Transverse colon (tissue), 4 donors: Measurements from ENCODE around the gene PPRC1. TPM values are rescaled to one million over a fixed set of nuclear protein-coding genes. Genes with fewer than 3 reads are reported as not detected.

Source experiments
- DNase-seq: peaks from one replicate; pipeline ENCODE4 v3.0.0-alpha.2; 2019
- H3K27ac ChIP-seq, 4 donors: fragments of 200-600 bp; sonication (generic); 2 replicates each; pipeline ENCODE4 v1.5.1; 2016 to 2018; ENCODE audit warnings: inconsistent platforms in 4 of 4
- H3K27me3 ChIP-seq: fragments of 200-600 bp; sonication (generic); 2 replicates; pipeline ENCODE4 v1.5.1; 2017; ENCODE audit warnings: inconsistent platforms
- H3K36me3 ChIP-seq, 4 donors: fragments of 200-600 bp; sonication (generic); 2 replicates each; pipeline ENCODE4 v1.5.1; 2017 to 2019; ENCODE audit warnings: inconsistent platforms in 4 of 4
- H3K4me1 ChIP-seq, 4 donors: fragments of 200-600 bp; sonication (generic); 2 replicates each; pipeline ENCODE4 v1.5.1; 2017 to 2020; ENCODE audit warnings: inconsistent platforms in 4 of 4
- H3K4me3 ChIP-seq, 4 donors: fragments of 200-600 bp; sonication (generic); 1 replicate in 1 of 4; 2 replicates in 3 of 4; pipeline versions ENCODE4 v1.5.1 to v1.6.1; 2017 to 2019; ENCODE audit warnings: inconsistent platforms in 4 of 4
- H3K9me3 ChIP-seq, 2 donors: fragments of 200-600 bp; sonication (generic); 2 replicates each; pipeline ENCODE4 v1.5.1; 2017 to 2019; ENCODE audit warnings: inconsistent platforms in 2 of 2
- EP300 ChIP-seq: sonication (generic); formaldehyde crosslinking; IDR thresholded peaks from one replicate; pipeline ENCODE4 v1.6.1; 2017; ENCODE audit warnings: antibody characterized with exemption, low read depth
- POLR2A ChIP-seq: fragments of 450-650 bp; IDR thresholded peaks from one replicate; pipeline ENCODE4 v1.6.1; 2016; ENCODE audit warnings: antibody characterized with exemption, mild to moderate bottlenecking, moderate library complexity
- POLR2AphosphoS5 ChIP-seq, 3 donors: sonication (generic); formaldehyde crosslinking; IDR thresholded peaks; one replicate each; pipeline ENCODE4 v1.6.1; 2016; ENCODE audit warnings: antibody characterized with exemption in 3 of 3
- WGBS, 2 donors: methylation state at CpG; one replicate each; pipeline ENCODE4 v1.1.5; 2018; ENCODE audit warnings: low coverage in 1 of 2; 5-methylcytosine and 5-hydroxymethylcytosine counted together
- in situ Hi-C, 4 donors: fragments of 200-750 bp; cut with MboI; loops; one replicate each; pipeline versions ENCODE4 v1.15.0 to v1.15.1; 2017; ENCODE audit warnings: low sequenced_read_pairs in 3 of 4, low pct_ligation_motif_present in 1 of 4, low pct_unique_long_range_greater_than_20kb in 1 of 4
- intact Hi-C: fragments of 100-400 bp; cut with DNase I; formaldehyde crosslinking; loops from one replicate; pipeline ENCODE4 v1.15.1; 2023; ENCODE audit warnings: low total_unique reads
- total RNA-seq, 4 donors: library from RNA; depleted of rRNA; stranded (reverse); fragments of >200 nt; gene quantifications; one replicate each; pipeline ENCODE4 v1.1.0, GENCODE V29; 2016
- TF ChIP-seq, protein P1 (sequence below), 5 experiments: fragments of 200-600 bp in 3 of 5; fragments of 450-650 bp in 2 of 5; sonication (generic) in 3 of 5; IDR thresholded peaks; 1 replicate in 2 of 5; 2 replicates in 3 of 5; pipeline ENCODE4 v1.5.1; 2016 to 2017; ENCODE audit warnings: antibody characterized with exemption in 5 of 5, inconsistent platforms in 3 of 5, mild to moderate bottlenecking in 2 of 5, moderate library complexity in 1 of 5

Gene PPRC1
- total RNA-seq, 4 donors from 2014 or later = 7.5 to 62.7 (median 13.7) TPM

GRCh38 chr10:102140218-102140617 is 7.4 kb downstream of the PPRC1 start:
- peaks cover 0 to 20% (median 17%) of the 10 kb centered on the region in 4 donors for H3K4me1 ChIP-seq
- 87% methylated on average over 3 of the region's 4 CpGs; no CpG with 5 or more reads in 1 of the 2 donors for WGBS, 2 donors
- TF ChIP-seq POLR2AphosphoS5 (IDR thresholded peaks at IDR 0.05) (no peak), POLR2A (no peak), EP300 (no peak)
- TF ChIP-seq, protein P1, sequence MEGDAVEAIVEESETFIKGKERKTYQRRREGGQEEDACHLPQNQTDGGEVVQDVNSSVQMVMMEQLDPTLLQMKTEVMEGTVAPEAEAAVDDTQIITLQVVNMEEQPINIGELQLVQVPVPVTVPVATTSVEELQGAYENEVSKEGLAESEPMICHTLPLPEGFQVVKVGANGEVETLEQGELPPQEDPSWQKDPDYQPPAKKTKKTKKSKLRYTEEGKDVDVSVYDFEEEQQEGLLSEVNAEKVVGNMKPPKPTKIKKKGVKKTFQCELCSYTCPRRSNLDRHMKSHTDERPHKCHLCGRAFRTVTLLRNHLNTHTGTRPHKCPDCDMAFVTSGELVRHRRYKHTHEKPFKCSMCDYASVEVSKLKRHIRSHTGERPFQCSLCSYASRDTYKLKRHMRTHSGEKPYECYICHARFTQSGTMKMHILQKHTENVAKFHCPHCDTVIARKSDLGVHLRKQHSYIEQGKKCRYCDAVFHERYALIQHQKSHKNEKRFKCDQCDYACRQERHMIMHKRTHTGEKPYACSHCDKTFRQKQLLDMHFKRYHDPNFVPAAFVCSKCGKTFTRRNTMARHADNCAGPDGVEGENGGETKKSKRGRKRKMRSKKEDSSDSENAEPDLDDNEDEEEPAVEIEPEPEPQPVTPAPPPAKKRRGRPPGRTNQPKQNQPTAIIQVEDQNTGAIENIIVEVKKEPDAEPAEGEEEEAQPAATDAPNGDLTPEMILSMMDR (IDR thresholded peaks at IDR 0.05) = no peak
- peaks cover 0 to 48% (median 18%) of the 10 kb centered on the region in 4 donors for H3K36me3 ChIP-seq
- in situ Hi-C loops (no loop called here), intact Hi-C loops (no loop called here)
- H3K4me3 ChIP-seq = no peak overlapping the region
- no peak overlapping the region for H3K27ac ChIP-seq
- H3K27me3 ChIP-seq = no peaks in the 10 kb centered on the region
- H3K9me3 ChIP-seq = no peaks in the 10 kb centered on the region
- no peak for DNase-seq

DNA sequence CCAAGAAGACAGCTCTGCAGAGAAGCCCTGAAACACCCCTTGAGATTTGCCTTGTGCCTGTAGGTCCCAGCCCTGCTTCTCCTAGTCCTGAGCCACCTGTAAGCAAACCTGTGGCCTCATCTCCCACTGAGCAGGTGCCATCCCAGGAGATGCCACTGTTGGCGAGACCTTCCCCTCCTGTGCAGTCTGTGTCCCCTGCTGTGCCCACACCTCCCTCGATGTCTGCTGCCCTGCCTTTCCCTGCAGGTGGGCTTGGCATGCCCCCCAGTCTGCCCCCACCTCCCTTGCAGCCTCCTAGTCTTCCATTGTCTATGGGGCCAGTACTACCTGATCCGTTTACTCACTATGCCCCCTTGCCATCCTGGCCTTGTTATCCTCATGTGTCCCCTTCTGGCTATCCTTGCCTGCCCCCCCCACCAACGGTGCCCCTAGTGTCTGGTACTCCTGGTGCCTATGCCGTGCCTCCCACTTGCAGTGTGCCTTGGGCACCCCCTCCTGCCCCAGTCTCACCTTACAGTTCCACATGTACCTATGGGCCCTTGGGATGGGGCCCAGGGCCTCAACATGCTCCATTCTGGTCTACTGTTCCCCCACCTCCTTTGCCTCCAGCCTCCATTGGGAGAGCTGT is 8.2 kb downstream of the PPRC1 start:
- H3K27ac ChIP-seq = no peak overlapping the region
- no peak for DNase-seq
- peaks cover 0 to 12% (median 10%) of the 10 kb centered on the region in 4 donors for H3K4me1 ChIP-seq
- H3K36me3 ChIP-seq = peaks cover 0 to 48% (median 18%) of the 10 kb centered on the region in 4 donors
- in situ Hi-C loops (no loop called here), intact Hi-C loops (no loop called here)
- no peaks in the 10 kb centered on the region for H3K27me3 ChIP-seq
- WGBS, 2 donors = 94% methylated on average over 5 of the region's 5 CpGs; no CpG with 5 or more reads in 1 of the 2 donors
- H3K4me3 ChIP-seq = no peak overlapping the region
- TF ChIP-seq POLR2AphosphoS5 (IDR thresholded peaks at IDR 0.05) (no peak), POLR2A (no peak), EP300 (no peak)
- TF ChIP-seq, protein P1 (IDR thresholded peaks at IDR 0.05) = no peak
- no peaks in the 10 kb centered on the region for H3K9me3 ChIP-seq

DNA sequence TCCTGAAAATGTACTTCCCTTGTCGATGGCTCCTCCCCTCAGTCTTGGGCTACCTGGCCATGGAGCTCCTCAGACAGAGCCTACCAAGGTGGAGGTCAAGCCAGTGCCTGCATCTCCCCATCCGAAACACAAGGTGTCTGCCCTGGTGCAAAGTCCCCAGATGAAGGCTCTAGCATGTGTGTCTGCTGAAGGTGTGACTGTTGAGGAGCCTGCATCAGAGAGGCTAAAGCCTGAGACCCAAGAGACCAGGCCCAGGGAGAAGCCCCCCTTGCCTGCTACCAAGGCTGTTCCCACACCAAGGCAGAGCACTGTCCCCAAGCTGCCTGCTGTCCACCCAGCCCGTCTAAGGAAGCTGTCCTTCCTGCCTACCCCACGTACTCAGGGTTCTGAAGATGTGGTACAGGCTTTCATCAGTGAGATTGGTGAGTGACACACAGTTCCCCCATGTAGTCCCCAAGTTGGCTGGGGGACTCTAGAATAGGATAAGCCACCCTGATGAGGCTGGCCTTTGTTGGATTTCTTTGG is 8.8 kb downstream of the PPRC1 start:
- DNase-seq = no peak
- no peak overlapping the region for H3K27ac ChIP-seq
- in situ Hi-C loops = no loop called here
- H3K4me1 ChIP-seq = peaks cover 0 to 6% (median 5%) of the 10 kb centered on the region in 4 donors
- peaks cover 0 to 48% (median 19%) of the 10 kb centered on the region in 4 donors for H3K36me3 ChIP-seq
- WGBS, 2 donors = 98% methylated on average over 4 of the region's 4 CpGs; no CpG with 5 or more reads in 1 of the 2 donors
- TF ChIP-seq POLR2A (no peak), EP300 (no peak), POLR2AphosphoS5 (IDR thresholded peaks at IDR 0.05) (no peak)
- TF ChIP-seq, protein P1 (IDR thresholded peaks at IDR 0.05) = no peak
- H3K27me3 ChIP-seq = no peaks in the 10 kb centered on the region
- H3K9me3 ChIP-seq = no peaks in the 10 kb centered on the region
- intact Hi-C loops = no loop called here
- no peak overlapping the region for H3K4me3 ChIP-seq

GRCh38 chr10:102146971-102147428 is 14.2 kb downstream of the PPRC1 start:
- 96% methylated on average over 15 of the region's 17 CpGs; no CpG with 5 or more reads in 1 of the 2 donors for WGBS, 2 donors
- intact Hi-C loops (no loop called here), in situ Hi-C loops (no loop called here)
- no peak overlapping the region for H3K27ac ChIP-seq
- no peak overlapping the region for H3K4me3 ChIP-seq
- H3K4me1 ChIP-seq = peaks cover 0 to 4% (median 1%) of the 10 kb centered on the region in 4 donors
- H3K36me3 ChIP-seq = peaks cover 2 to 25% (median 12%) of the 10 kb centered on the region in 4 donors
- no peaks in the 10 kb centered on the region for H3K27me3 ChIP-seq
- no peaks in the 10 kb centered on the region for H3K9me3 ChIP-seq
- DNase-seq = no peak
- TF ChIP-seq EP300 = no peak
- no peak for TF ChIP-seq POLR2A
- TF ChIP-seq, protein P1 (IDR thresholded peaks at IDR 0.05) = no peak
- no peak for TF ChIP-seq POLR2AphosphoS5 (IDR thresholded peaks at IDR 0.05)
